SK-N-SH treated with all-trans-retinoic acid at 6 μM for 48 hours (cell line): ENCODE results near the gene LILRA1.

Source experiments
- ARNTL ChIP-seq: fragments of 450-650 bp; formaldehyde crosslinking; IDR thresholded peaks from 2 replicates; pipeline ENCODE4 v1.5.0; 2020; ENCODE audit warnings: low read depth, mild to moderate bottlenecking, moderate library complexity, borderline replicate concordance
- BACH2 ChIP-seq: fragments of 250-450 bp; sonication (Bioruptor Pico); IDR thresholded peaks from 2 replicates; pipeline ENCODE4 v1.9.0; 2021; ENCODE audit warnings: mild to moderate bottlenecking, borderline replicate concordance
- GLIS3 ChIP-seq: fragments of 250-450 bp; sonication (Bioruptor Pico); IDR thresholded peaks from 2 replicates; pipeline ENCODE4 v1.5.0; 2020; ENCODE audit warnings: mild to moderate bottlenecking, moderate library complexity
- ISL1 ChIP-seq: fragments of 250-450 bp; sonication (Bioruptor Pico); IDR thresholded peaks from 2 replicates; pipeline ENCODE4 v2.1.2; 2022; ENCODE audit warnings: mild to moderate bottlenecking, moderate library complexity
- PPARA ChIP-seq: fragments of 250-450 bp; sonication (Bioruptor Pico); IDR thresholded peaks from 2 replicates; pipeline ENCODE4 v1.5.0; 2020; ENCODE audit warnings: mild to moderate bottlenecking, borderline replicate concordance
- RARB ChIP-seq: fragments of 250-450 bp; sonication (Bioruptor Pico); IDR thresholded peaks from 2 replicates; pipeline ENCODE4 v1.8.0; 2021; ENCODE audit warnings: mild to moderate bottlenecking, moderate library complexity
- TCF4 ChIP-seq: fragments of 250-450 bp; sonication (Bioruptor Pico); IDR thresholded peaks from 2 replicates; pipeline ENCODE4 v1.8.0; 2021; ENCODE audit warnings: mild to moderate bottlenecking, moderate library complexity, borderline replicate concordance
- TOX ChIP-seq: fragments of 250-450 bp; sonication (Bioruptor Pico); IDR thresholded peaks from 2 replicates; pipeline ENCODE4 v1.8.0; 2021; ENCODE audit warnings: mild to moderate bottlenecking, moderate library complexity, borderline replicate concordance
- ZC3H10 ChIP-seq: fragments of 250-450 bp; sonication (Bioruptor Pico); IDR thresholded peaks from 2 replicates; pipeline ENCODE4 v1.5.1; 2021; ENCODE audit warnings: mild to moderate bottlenecking, moderate library complexity
- ZFP30 ChIP-seq: fragments of 450-650 bp; formaldehyde crosslinking; IDR thresholded peaks from 2 replicates; pipeline ENCODE4 v1.5.0; 2022; ENCODE audit warnings: mild to moderate bottlenecking, moderate library complexity
- ZNF565 ChIP-seq: fragments of 450-650 bp; formaldehyde crosslinking; conservative IDR thresholded peaks from 2 replicates; pipeline ENCODE4 v1.5.0; 2020; ENCODE audit warnings: low read depth, mild to moderate bottlenecking, moderate library complexity
- TF ChIP-seq, protein P1 (sequence below): fragments of 250-450 bp; sonication (Bioruptor Pico); IDR thresholded peaks from 2 replicates; pipeline ENCODE4 v1.8.0; 2020; ENCODE audit warnings: mild to moderate bottlenecking, moderate library complexity, borderline replicate concordance
- TF ChIP-seq, protein P2 (sequence below): fragments of 250-450 bp; sonication (Bioruptor Pico); IDR thresholded peaks from 2 replicates; pipeline ENCODE4 v1.5.1; 2020; ENCODE audit warnings: low read depth, mild to moderate bottlenecking, moderate library complexity
- TF ChIP-seq, protein P3 (sequence below): fragments of 250-450 bp; sonication (Bioruptor Pico); IDR thresholded peaks from 2 replicates; pipeline ENCODE4 v1.5.1; 2021; ENCODE audit warnings: mild to moderate bottlenecking, moderate library complexity

DNA sequence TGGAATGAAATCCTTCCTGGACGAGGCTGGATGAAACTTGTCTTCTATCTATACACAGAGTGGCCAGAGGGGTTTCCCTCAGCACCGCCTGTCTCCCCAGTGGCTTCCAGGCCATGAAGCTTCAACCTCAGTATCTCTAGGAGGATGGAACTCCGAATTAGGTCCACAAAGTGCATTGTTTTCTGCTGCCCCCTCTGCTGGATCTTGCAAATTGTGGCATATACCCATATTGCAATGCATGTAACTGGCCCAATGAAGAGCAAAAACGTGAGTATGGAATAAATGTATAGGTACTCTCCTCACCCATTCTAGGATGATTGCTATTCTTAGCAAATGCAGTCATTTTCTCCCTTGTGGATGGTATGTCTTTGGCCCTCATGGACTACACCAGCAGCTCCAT is 54.7 kb downstream of the LILRA1 start:
- TF ChIP-seq ZFP30 (no peak), ARNTL (CRISPR knock-in tag) (no peak), ISL1 (CRISPR knock-in tag) (no peak), PPARA (no peak), BACH2 (CRISPR knock-in tag) (no peak), ZC3H10 (CRISPR knock-in tag) (no peak), RARB (CRISPR knock-in tag) (no peak), ZNF565 (CRISPR knock-in tag) (no peak), TOX (CRISPR knock-in tag) (no peak), GLIS3 (CRISPR knock-in tag) (no peak), TCF4 (CRISPR knock-in tag) (no peak)
- TF ChIP-seq, protein P1, sequence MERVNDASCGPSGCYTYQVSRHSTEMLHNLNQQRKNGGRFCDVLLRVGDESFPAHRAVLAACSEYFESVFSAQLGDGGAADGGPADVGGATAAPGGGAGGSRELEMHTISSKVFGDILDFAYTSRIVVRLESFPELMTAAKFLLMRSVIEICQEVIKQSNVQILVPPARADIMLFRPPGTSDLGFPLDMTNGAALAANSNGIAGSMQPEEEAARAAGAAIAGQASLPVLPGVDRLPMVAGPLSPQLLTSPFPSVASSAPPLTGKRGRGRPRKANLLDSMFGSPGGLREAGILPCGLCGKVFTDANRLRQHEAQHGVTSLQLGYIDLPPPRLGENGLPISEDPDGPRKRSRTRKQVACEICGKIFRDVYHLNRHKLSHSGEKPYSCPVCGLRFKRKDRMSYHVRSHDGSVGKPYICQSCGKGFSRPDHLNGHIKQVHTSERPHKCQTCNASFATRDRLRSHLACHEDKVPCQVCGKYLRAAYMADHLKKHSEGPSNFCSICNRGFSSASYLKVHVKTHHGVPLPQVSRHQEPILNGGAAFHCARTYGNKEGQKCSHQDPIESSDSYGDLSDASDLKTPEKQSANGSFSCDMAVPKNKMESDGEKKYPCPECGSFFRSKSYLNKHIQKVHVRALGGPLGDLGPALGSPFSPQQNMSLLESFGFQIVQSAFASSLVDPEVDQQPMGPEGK (CRISPR knock-in tag), result no peak
- TF ChIP-seq, protein P2, sequence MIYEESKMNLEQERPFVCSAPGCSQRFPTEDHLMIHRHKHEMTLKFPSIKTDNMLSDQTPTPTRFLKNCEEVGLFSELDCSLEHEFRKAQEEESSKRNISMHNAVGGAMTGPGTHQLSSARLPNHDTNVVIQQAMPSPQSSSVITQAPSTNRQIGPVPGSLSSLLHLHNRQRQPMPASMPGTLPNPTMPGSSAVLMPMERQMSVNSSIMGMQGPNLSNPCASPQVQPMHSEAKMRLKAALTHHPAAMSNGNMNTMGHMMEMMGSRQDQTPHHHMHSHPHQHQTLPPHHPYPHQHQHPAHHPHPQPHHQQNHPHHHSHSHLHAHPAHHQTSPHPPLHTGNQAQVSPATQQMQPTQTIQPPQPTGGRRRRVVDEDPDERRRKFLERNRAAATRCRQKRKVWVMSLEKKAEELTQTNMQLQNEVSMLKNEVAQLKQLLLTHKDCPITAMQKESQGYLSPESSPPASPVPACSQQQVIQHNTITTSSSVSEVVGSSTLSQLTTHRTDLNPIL (CRISPR knock-in tag), result no peak
- TF ChIP-seq, protein P3, sequence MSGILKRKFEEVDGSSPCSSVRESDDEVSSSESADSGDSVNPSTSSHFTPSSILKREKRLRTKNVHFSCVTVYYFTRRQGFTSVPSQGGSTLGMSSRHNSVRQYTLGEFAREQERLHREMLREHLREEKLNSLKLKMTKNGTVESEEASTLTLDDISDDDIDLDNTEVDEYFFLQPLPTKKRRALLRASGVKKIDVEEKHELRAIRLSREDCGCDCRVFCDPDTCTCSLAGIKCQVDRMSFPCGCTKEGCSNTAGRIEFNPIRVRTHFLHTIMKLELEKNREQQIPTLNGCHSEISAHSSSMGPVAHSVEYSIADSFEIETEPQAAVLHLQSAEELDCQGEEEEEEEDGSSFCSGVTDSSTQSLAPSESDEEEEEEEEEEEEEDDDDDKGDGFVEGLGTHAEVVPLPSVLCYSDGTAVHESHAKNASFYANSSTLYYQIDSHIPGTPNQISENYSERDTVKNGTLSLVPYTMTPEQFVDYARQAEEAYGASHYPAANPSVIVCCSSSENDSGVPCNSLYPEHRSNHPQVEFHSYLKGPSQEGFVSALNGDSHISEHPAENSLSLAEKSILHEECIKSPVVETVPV (CRISPR knock-in tag), result no peak
